ENCODE data around the gene NAA35. TPM values are rescaled to one million over a fixed set of nuclear protein-coding genes. Genes with fewer than 3 reads are reported as not detected.
A peak's percentile ranks its signal among the peaks of the same experiment; 100 is the strongest.
"Not testable (repeated sequence)": the region's sequence is repeated elsewhere in the genome, so short reads cannot be mapped to it uniquely, and the experiment has no call there.

The NAA35 gene
- total RNA-seq, 1 donor, result 25.9 TPM

- no peak overlapping the region for H3K4me3 ChIP-seq (ENCODE audit: low read depth, low read length)
- DNase-seq (ENCODE audit: low read depth), result peak; percentile 75
- no peak for TF ChIP-seq CTCF (IDR thresholded peaks at IDR 0.05; ENCODE audit: insufficient read depth, low read length)
Measured at GRCh38 chr9:85927076-85927475, 13.9 kb upstream of the NAA35 start.

GRCh38 chr9:85931495-85931894, 9.5 kb upstream of the NAA35 start:
- TF ChIP-seq CTCF (IDR thresholded peaks at IDR 0.05; ENCODE audit: insufficient read depth, low read length), result no peak
- DNase-seq (ENCODE audit: low read depth), result no peak
- H3K4me3 ChIP-seq (ENCODE audit: low read depth, low read length), result no peak overlapping the region

GRCh38 chr9:85935950-85936349, 5.0 kb upstream of the NAA35 start:
- not testable (repeated sequence) for DNase-seq (ENCODE audit: low read depth); H3K4me3 ChIP-seq (ENCODE audit: low read depth, low read length)

GRCh38 chr9:85940275-85940831, 593 bp upstream of the NAA35 start:
- peak overlapping the region; percentile 73 for H3K4me3 ChIP-seq (ENCODE audit: low read depth, low read length)
- no peak for DNase-seq (ENCODE audit: low read depth)
- no peak for TF ChIP-seq CTCF (IDR thresholded peaks at IDR 0.05; ENCODE audit: insufficient read depth, low read length)

- TF ChIP-seq CTCF (IDR thresholded peaks at IDR 0.05; ENCODE audit: insufficient read depth, low read length), result no peak
Measured at GRCh38 chr9:85941622-85941940, 635 bp downstream of the NAA35 start.

GRCh38 chr9:85941966-85942912, 1.3 kb downstream of the NAA35 start:
- H3K4me3 ChIP-seq (ENCODE audit: low read depth, low read length), result peak overlapping the region; percentile 87
- TF ChIP-seq CTCF (IDR thresholded peaks at IDR 0.05; ENCODE audit: insufficient read depth, low read length), result no peak
- DNase-seq (ENCODE audit: low read depth), result peak; percentile 19

More at GRCh38 chr9:85941622-85941940, 635 bp downstream of the NAA35 start:
- no peak for DNase-seq (ENCODE audit: low read depth)
- H3K4me3 ChIP-seq (ENCODE audit: low read depth, low read length), result peak overlapping the region; percentile 87

- no peak for DNase-seq (ENCODE audit: low read depth)
- no peak overlapping the region for H3K4me3 ChIP-seq (ENCODE audit: low read depth, low read length)
- TF ChIP-seq CTCF (IDR thresholded peaks at IDR 0.05; ENCODE audit: insufficient read depth, low read length), result no peak
Measured at GRCh38 chr9:85942913-85943709, 2.2 kb downstream of the NAA35 start.
